Measurements from ENCODE around the gene PTPRM.

- TF ChIP-seq CTCF (IDR thresholded peaks at IDR 0.05): no peak
- TF ChIP-seq POLR2A (IDR thresholded peaks at IDR 0.05): no peak
- TF ChIP-seq POLR2AphosphoS5 (IDR thresholded peaks at IDR 0.05): no peak
- no peak for TF ChIP-seq EP300 (IDR thresholded peaks at IDR 0.05; ENCODE audit: low read depth)
Measured at GRCh38 chr18:7697306-7697705, 130.2 kb downstream of the PTPRM start.
